Measurements from ENCODE around the gene FLNB.

Gene FLNB

DNA sequence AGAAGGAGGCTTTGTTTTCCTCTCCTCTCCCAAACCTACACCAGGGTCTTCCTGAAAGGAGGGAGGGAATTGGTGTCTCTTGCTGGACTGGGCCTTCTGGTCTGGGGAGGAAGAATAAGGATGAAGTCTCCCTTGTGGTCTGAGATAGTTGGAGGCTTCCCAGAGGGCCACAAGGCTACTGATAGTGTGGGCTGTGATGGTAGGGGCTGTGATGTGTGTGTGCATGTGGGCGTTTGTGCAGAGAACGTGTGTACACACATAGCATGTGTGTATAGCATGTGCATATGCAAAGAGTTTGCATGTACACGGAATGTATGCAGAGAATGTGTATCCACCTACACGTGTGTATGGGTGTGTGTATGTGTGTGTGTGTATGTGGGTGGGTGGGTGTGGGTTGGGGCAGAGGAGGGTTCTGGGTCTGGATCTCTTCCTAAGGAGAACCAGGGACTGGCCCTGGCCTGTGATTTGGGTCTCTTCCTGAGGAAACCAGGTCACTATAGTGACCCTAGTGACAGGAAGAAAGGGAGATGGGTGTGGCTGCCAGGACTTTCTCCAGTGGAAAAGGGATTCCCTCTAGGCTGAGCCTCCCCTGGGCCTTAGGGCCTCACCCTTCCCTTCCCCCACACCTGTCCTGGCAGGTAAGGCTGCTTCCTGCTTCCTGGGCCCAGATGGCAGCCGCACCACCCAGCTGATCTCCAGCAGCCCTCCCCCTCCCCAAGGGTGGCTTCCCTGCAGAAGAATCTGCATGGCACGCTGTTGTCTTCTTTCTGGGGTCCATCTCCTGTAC is 1.7 kb downstream of the FLNB start:
- no peak for DNase-seq

DNA sequence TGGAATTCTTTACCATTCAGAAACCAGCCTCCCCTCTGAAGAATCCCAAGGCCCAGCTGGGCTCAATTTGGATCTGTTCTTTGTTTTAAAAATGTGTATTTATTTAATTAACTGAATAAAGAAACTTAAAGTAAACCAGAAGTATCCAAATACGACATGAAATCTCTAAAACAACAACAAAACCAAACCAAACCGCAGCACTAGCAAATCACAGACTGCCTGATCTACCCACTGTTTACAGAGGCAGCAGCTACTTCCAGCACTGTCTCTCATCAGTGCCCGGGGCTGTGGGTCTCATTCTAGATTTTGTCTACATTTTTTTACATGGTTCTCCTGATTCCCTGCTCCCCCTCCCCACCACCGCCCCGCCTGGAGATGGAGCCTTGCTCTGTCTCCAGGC is 2.3 kb downstream of the FLNB start:
- DNase-seq = no peak

DNA sequence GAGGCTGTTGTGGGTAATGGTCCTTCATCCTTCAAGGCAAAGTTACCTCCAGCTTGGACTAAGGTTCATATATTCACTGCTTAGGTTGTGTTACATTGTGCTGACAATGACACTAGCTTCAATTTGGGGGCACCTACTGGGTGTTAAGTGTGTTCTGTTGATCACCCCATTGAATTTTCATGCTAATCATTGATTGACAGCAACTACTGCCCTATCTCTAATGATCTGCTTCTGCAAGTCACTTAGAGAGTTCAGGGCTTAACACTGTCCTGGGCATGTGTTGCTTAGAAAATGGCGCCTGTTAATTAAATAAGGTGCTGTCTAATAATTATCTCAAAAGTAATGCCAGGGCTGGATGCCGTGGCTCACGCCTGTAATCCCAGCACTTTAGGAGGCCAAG is 3.4 kb downstream of the FLNB start:
- DNase-seq = no peak

DNA sequence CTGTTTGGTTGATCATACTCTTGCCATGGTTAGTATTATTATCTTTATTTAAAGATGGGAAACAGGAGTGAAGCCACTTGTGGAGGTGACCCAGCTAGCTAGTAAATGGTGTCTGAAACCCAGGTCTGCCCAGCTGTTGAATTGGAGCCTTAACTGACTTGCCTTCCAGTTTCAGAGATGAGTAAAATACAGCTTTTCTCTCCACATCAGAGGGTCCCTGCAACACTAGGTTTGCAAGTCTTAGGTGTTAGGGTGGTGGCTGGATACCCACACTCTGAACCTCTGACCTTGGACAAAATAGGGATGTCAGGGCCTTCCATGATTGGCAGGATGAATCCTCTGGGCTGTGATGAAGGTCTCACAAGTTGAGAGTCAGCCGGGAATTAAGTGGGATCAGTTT is 4.1 kb downstream of the FLNB start:
- DNase-seq = no peak

DNA sequence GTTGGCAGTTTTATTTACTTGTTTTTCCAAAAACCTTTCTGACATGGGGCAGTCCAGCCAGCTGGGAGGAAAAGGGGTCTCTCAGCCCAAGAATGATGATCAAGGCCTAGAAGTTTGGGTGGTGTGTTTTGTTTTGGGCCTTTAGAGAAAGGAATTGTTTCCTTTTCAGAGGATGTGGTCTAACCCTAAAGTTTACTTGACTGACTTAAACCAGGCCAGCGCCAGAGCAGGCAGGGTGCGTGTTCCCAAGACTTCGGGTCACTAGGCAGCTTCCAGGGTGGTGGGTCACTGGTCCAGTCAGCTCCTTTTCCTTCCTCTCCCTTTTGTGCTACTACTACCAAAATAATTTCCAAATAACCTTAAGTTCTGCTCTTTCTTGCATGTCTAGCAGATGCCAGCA is 4.9 kb downstream of the FLNB start:
- no peak for DNase-seq

DNA sequence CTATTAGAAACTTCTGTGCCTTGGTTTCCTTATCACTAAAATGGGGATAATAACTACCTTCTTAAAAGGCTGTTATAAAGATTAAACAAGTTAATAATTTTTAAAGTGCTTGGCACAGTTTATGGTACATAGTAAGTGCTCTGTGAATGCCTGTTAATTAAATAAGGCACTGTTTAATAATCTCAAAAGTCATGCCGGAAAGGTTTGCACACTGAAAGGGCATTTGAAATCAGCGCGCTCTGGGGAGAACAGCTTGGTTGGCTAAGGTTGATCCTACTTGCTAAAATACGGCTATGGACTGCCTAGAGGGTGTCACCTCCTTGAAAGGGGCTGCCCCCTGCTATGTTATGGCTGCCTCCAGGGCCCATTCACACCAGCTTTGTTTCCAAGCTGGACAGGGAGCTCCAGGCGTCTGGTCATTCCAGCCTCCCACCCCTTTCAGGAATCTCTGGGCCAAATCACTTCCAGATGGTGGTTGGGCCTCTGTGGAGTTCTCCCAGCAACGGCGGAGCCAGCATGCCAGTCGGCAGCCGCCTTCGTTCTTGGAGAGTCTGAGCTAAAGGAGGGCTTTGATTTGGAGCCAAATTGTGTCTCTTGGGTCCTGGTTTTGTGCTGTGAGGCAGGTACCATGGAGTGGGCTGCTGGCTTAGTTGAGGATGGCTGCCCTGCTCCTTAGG is 5.9 kb downstream of the FLNB start:
- DNase-seq = peak in 19 of 56 donors; percentile 6 to 36 (median 18)

DNA sequence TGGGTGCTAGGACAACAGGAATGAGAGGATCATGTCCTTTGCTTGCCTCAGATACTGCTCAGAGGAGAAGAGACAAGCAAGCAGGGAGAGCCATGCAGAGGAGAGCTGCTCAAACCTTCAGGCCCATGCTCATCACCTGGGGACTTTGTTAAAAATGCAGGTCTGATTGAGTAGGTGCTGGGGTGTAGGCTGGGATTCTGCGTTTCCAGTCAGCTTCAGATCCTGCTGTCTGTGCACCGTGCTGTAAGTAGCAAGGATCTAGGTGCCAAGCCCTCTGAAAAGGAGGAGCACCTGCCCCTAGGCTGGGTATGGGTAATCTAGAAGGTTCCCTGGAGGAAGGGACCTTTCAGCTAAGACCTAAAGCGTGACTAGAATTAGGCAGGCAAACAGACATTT is 7.3 kb downstream of the FLNB start:
- DNase-seq = no peak

DNA sequence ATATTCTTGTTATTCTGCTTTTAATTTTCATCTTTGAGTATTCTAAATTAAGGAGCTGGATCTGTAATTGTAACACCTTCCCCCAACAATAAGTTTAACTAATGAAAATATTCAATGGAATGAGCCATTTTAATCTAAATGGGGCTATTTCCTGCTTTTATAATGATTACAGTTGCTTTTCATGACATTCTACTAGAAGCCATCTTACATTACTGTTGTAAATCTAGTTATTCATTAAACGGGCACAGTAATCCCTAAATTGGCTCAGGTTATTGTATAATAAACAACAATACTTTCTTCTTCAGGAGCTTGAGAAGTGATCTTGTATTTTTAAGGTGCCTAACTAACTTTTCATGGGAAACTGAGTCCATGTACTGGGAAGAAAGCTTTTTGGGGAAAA is 8.5 kb downstream of the FLNB start:
- DNase-seq = no peak

DNA sequence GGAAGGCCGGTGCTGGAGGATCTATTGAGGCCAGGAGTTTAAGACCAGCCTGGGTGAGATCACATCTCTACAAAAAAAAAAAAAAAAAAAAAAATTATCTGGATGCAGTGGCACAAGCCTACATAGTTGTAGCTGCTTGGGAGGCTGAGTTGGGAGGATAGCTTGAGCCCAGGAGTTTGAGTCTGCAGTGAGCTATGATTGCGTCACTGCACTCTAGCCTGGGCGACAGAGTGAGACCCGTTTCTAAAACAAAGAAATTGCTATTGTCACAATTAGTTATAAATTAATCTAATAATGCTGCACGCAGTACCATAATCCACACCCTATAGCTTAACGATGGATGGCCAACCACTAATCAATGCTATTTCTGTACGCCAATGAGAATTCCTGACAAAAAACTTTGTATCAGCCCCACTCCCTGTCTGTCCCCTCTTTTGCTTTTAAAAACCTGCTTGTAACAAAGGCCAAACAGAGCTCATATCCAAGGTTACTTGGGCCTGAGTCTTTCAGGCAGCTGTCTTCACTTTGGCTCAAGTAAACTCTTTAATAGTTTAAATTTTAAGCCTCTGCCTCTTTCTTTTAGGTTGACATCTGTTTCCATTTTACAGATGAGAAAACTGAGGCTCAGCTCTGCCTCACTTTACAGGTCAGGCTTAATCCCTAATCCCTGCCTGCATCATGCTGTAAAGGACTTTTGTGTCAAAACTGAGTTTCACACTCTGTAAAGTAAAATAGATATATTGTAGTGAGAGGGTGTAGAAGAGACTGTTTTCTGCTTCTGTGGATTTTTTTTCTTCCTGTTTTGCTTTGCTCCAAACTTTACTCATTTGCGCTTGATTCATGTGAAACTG is 10.9 kb downstream of the FLNB start:
- no peak for DNase-seq

DNA sequence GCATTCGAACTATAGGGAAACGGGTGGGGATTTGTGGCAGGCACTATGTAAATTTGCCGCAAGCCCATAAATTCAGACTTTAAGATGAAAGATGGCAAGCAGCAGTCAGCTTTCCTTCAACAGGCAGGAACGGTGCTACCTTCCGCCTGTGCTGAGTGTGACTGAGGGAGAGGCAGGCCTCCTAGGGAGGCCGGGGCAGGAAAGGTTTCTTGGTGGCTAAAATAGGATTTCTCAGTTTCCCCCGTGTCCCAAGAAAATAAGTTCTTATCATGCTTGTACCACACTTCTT is 12.5 kb downstream of the FLNB start:
- no peak for DNase-seq

DNA sequence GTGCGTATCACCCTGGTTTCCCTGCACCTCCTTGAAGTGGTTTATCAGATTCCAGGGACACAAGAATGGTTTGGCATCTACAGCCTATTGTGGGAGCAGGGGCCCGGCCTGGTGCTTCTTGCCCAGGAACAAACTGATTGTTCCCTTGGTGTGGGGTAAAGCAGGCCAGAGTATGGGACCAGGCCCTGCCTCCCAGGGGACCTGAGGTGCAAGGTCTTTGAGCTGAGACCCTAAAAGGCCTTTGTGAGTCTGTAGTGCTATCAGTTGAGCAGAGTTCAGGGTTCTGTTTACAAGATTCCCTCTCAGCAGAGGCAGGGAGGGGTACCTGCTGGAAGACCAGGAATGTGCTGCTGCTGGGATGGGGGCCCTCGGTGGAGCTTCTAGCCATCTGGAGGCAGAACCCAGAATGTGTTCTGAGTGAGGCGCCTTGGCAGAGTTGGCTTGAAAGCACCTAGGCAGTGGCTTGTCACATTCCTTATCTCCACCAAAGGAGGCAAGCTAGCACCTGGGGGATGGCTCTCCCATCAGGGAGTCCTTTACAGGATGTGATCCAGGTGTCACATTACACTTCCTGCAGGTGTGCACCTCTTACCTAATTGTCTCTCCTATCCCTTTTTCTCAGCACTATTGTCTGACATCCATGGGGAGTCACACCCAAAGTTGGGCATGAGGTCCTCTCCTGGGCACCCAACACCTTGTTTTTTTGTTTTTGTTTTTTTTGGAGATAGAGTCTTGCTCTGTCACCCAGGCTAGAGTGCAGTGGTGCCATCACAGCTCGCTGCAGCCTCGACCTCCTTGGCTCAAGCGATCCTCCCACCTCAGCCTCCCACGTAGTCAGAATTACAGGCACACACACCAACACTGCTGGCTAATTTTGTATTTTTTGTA is 13.1 kb downstream of the FLNB start:
- no peak for DNase-seq

DNA sequence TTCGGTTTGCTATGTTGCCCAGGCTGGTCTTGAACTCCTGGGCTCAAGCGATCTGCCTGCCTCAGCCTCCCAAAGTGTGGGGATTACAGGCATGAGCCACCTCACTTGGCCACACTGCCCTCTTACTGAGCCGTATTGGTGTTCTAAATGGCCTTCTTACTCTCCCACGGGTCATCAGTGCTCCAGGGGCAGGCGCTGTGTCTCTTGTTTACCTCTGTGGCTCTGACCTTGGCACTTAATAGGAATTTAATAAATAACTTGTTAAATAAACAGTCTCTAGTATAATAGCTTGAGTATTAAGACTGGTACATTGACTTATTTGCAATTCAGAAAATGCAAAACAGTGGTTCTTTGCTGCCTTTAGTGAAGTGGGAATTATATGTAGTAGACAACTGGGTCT is 13.7 kb downstream of the FLNB start:
- no peak for DNase-seq

DNA sequence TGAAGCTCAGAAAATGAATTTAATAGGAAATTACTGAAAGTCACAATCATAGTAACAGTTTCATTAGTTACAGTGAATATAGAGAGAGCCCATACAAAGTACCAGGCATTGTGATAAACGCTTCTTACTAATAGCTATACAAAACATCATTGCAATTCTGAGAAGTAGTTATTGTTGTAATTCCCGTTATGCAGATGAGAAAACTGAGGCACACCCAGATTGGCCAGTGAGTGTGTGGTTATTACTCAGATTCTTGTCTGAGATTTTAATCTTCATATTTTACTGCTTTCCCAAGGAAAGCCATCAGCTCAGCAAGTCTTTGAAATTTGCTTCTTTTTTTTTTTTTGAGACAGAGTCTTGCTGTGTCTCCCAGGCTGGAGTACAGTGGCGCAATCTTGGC is 14.3 kb downstream of the FLNB start:
- DNase-seq = no peak

DNA sequence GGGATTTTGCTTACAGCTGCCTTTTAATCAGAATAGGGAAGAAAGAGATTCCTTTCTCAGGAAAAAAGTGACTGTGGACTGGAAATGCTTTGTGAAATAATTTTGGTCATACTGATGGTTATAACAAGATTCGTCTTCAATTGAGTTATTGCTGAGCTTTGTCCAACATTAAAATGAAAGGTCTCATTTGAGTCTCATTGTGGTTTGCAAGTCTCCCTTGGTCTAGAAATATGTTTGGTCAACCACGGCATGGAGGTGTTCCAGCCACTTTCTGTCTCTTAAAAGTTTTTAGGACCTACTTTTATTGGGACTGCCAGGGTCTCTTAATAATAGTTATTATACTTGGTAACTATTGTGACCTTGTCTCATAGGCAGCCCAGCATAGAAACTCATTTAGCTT is 15.3 kb downstream of the FLNB start:
- no peak for DNase-seq

DNA sequence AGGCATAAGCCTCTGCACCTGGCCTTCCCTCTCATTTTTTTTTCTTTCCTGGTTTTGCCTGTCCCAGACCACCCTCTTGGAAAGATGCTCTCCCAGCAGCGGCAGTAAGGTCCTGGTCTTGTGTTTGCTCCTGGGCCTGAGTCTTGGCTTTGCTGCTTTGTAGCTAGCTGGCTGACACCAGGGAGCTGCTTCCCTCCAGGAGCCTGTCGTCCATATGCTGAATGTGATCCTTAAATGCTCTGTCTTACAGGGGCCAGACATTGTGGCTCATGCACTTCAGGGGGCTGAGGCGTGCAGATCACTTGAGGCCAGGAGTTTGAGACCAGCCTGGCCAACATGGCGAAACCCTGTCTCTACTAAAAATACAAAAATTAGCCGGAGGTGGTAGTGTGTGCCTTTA is 17.2 kb downstream of the FLNB start:
- no peak for DNase-seq

DNA sequence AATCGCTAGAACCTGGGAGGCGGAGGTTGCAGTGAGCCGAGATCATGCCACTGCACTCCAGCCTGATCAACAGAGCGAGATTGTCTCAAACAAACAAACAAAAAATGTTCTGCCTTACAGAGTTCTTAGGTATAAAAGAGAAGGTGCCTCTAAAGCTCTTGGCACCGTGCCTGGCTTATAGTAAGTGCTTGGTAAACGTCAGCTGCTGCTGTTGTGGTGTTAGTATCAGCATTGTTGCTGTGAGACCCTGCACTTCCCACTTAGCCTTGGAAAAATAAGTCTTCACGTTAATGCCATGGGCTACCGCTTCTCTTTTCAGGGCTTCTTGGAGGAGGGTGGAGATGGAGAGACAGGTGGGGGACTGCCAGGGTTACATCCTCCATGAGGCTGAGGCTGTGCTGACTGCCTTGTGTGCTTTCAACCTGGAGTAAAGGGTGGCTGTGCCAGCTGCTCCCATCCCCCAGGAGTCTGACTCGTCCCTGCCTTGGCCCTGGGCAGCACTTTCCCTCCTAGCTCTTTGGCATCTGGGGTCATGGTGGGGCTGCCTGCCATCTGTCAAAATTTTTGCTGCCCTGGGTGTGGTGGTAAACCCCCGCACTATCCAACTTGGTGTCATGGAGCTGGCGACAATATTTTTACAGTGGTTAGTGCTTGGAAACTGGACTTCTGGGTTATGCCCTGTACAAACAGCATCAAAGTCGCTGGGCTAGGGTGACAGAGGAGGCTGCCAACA is 17.8 kb downstream of the FLNB start:
- DNase-seq = peak in 2 of 56 donors; percentile 11 to 19

DNA sequence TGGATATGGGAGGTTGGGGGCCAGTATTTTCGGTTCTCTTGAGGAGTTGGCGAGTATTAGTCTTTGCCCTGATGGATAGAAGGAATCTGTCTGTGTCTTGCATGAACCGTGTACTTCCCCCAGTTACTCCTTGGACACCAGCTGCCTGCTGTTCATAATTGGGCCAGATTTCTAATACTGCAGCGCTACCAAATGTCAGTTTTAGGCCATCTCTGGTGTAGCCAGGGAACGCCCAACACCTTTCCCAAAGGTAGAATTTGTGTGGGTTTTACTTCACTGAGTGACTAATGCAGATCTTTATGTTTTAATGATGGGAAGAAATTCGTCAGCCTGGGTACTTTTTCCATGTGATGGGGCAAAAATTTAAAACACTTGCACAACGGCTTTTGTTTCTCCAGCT is 18.4 kb downstream of the FLNB start:
- no peak for DNase-seq

DNA sequence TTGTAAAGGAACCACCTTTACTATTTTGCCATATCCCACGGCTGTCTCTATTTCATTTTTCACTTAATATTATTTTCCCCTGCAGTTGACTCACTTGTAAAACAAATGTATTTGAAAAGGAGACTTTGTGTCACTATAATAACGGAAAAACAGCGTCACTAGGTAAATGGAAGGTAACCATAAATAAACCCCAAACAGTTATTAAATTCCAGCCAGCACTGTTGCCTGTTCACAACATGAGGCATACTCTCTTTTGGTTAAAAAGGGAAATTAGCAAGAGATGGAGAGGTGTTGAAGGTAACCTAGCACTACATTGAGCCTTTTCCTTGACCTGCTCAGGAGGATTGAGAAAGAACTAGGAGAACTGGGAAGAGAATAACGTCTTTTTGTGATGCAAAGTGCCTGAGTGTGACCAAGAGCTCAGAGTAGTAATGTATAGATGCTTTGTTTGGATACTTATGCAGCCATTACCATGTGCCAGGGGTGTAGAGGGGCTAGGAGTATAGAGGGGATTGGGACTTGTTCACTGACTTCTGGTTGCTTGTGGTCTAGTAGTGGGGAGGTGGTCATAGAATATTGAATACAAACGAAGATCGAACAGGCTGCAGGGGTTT is 19.6 kb downstream of the FLNB start:
- no peak for DNase-seq

DNA sequence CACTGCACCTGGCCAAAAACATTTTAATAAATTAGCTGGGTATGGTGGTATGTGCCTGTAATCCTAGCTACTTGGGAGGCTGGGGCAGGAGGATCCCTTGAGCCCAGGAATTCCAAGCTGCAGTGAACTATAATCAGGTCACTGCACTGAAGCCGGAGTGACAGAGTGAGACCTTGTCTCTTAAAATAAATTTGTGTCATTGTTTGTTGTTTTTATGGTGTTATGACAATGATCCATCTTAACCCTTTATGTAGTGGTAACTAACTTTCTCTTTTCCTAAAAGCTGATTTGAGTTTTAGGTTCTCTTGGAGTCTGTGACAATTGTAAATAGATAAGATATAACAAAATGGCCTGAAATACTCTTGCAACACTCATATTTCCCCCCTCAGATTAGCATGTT is 20.7 kb downstream of the FLNB start:
- no peak for DNase-seq

DNA sequence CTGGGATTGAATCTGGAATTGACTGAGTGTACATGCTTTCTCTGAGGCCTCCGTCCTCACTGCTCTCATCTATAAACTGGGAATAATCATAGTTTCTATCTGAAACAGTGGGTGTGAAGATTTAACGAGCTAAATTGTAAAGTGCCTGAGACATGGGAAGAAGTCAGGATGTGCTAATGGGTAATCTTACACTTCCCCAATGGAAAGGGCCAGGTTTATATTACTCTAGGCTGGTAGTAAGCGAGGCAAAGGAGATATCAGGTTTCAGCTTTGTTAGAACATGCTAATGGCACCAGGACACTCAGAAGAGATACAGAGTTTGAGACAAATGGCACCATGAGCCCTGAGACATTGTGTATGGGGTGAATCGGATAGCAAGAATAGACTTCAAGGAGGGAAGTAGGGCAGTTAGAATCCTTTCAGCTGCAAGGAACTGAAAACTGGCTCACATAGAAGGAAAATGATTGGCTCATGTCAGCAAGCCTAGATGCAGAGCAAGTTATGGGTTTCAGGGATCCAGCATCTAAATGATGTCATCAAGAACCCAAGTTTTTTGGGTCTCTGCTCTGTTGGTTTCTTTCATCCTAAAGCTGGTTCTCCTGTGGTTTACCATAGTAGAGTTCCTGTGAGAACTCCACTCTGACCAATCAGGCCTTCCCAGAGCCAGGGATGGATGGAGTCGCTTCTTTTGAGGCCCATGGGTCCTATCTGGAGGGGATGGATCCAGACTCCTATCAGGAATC is 21.8 kb downstream of the FLNB start:
- no peak for DNase-seq
